Stimulated activated CD4-positive, alpha-beta T cell treated with anti-CD3 and anti-CD28 coated beads, Interleukin-1b, Interleukin-23, amount 100 ng/mL, for 24 hours (primary cell): ENCODE results near the gene JAKMIP1.

Experiments
- DNase-seq, 4 experiments: peaks; one replicate each; pipeline ENCODE4 v3.0.0-alpha.2; 2020; ENCODE audit warnings: low read depth in 4 of 4, low spot score in 1 of 4

JAKMIP1 gene

DNA sequence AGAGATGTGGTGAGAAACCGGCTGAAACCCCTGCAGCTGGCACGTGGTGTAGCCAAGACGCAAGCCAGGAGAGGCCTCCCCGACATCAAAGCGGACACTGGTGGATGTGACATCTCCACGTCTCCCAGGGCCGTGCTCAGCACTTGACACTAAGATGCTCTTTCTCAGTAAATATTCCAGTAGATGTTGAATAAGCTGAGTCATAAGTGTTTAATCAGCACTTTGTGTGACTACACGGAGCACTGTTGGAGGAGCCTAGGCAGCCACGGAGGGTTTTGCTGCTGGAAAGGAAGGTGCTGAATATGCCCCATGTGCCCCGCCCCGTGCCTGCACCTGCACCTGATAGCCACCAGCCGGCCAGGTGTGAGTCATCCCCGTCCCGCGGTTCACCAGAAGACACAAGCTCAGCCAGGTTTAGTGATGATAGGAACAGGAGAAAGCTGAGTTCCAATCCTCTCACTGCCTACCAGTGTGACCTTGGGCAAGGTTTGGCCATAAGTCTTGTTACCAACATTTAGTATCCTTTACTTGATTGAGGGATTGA lies 153.1 kb downstream of the JAKMIP1 start:
- no peak for DNase-seq

DNA sequence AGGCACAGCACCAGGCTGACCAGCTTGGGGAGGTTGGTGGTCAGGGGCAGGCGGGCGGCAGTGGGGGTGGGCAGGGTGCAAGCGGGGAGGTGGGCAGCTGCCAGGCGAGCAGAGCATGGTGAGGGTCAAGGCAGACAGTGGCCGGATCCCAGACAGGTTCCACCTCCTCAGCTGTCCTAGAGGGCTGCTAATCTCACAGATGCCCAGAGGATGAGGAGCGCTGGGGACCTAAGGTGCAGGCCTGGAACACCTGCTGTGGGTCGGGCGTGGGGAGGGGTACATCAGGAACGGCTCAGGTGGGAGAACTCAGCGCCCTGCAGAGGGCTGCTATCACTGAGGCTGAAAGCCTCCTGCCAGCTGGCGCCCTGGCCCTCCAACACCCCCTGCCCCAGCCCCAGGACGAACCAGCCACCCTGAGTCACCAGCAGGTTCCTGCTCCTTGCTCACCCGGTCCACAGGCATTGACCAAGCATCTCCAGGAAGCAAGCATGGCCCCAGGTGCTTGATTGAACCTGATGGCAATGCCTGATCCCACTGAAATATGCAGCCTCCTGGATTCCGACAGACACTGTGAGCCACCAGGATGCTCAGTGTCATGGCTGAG lies 153.7 kb downstream of the JAKMIP1 start:
- no peak for DNase-seq

DNA sequence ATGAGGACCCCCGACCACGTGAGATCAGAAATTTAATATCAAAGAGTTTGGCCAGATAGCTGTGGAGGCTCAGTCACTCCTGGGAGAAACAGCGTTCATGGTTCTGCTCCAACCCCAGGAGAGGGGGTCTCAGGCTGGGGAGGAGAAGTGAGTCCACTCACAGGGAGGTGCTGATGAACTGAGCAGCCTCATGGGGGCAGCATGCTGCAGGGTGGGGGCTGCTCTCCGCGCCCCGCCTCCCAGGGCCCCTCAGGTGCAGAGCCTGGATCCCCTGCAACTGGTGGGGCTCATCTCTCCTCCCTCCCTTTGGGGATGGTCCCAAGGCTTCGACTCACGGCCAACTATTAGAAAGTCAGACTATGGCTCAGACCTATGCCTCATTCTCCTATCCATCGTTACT lies 155.5 kb downstream of the JAKMIP1 start:
- no peak for DNase-seq

DNA sequence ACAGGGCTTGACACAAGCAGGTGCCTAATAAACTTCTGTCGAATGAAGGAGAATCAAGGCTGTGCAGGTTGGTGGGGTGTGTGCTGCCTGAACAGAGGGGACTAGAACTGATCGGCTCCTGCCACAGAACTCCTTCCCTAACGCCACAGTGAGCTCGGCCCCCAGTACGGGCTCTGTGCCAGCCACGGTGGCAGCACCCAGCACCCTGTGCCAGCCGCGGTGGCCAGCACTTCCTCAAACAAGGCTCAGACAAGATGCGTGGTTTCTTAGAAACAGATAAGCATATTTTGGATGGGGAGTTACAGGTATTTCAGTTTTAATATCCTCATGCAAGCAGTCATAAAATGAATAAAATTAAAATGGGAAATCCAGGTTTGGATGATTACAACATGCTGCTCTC lies 156.1 kb downstream of the JAKMIP1 start:
- no peak for DNase-seq

DNA sequence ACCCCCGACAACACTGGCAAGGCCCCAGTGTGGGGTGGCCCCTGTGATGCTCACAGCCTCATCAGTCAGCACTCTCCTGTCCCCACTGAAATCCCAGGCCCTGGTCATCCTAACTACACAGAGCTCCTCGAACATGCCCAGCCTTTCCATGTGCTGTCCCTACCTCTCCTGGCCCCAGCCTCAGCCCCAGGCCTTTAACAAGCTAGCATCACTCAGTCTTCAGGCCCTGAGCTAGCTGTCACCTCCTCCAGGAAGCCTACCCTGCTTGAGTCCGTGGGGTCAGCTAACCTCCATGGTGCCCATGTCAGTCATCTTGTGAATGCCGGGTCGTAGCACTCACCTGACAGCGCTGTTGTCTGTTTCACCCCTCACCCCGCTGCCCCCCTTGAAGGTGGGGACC lies 156.5 kb downstream of the JAKMIP1 start:
- DNase-seq, result no peak

DNA sequence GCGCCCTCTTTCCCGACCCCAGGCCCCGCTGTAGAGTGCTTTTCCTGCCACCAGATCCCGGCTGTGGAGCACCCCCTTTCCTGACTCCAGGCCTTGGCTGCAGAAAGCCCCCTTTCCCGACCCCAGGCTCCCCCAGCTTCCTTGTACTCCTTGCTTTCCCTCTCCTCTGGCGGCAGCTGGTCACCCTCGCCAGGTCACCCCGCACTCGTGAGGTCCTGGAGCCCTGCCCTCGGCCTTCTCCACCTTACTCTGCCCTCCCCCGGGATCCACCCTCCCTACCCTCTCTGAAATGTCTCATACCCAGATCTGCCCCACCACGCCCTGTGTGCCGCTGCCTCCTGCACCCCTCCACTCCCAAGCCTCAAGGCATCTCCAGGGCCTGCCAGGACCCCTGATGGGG lies 157.2 kb downstream of the JAKMIP1 start:
- DNase-seq, result no peak

DNA sequence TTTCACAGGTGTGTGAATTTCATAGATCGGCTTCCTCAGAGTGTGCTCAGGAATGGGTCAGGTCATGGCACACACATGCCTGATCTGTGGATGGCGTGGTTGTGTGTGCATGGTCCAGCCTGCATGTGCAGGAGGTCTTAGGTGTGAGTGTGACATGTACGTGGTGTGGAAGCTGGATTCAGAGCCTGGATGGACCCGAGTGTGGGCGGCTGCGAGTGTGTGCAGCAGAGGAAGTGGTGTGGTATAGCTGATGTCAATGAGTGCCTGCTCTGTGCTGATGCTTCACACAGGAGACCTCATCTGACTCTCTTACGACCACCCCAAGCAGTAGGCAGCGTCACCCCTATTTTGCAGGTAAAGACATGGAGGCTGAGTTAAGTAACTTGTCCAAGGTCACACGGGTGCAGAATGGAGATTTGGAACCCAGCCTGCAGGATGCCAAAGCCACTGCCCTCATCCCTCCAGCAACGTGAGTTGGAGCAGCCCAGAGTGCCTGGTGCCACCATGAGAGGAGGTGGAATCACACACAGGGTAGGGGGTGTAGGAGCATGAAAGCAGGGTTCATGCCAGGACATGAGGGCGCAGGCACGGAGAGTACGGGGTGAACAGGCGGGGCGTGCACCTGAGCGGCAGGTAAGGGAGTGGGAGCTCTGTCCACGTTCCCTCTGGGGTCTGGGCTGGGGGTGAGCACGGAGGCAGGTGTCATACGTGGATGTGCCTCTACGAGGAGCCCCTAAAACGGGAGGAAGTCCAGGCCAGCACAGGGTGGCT lies 157.9 kb downstream of the JAKMIP1 start:
- no peak for DNase-seq

DNA sequence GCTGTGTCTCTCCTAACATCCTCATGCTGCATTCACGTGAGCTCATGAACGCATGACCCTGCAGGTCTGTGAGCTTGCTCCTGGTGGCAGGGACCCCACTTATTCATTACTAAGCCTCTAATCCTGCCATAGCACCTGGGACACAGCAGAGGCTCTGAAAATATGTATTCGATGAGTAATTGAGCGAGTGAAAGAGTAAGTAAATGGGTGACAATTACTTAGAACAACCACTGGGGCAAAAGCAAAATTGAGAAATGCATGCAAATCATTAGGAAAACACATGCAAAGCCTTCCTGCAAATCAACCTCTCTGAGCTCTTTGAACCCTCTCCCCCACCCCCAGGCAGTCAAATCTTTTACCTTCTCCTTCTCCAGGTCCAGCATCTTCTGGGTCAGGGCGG lies 158.5 kb downstream of the JAKMIP1 start:
- DNase-seq, result no peak

DNA sequence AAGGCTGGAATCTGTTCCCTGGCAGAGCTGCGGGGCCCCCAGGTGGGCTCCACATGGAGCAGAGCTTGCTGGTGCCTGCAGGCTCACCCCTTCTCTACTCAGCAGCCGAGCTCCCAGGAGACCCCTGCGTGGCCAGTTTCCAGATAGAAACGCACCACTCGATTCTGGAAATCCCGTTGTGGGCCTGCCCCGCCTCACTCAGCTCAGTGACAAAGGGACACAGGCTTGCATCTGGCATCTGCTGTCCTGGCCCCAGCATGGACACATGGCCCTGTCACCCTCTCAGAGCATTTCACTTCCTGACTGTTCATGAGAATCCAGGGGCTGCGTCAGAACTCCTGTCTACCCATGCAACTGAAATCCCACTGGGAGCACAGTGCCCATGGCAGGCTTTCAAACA lies 161.6 kb downstream of the JAKMIP1 start:
- no peak for DNase-seq

DNA sequence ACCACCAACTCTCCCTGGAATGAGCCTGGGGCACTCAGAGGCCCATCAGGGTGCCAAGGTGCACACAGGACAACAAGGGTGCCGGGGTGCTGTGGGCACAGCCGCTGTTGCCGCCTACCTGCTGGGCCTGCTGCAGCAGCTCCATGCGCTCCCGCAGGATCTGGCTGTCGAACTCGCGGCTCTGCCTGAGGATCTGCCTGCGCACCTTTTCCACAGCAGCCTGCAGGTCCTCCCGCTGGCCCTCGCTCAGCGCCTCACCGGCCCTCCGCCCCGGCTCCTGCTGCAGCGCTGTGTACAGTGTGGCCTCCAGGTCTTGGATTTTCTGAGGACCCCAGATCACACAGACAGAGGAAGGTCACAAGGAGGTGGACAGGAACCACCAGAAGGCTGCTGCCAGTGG lies 164.6 kb downstream of the JAKMIP1 start:
- DNase-seq, result no peak

DNA sequence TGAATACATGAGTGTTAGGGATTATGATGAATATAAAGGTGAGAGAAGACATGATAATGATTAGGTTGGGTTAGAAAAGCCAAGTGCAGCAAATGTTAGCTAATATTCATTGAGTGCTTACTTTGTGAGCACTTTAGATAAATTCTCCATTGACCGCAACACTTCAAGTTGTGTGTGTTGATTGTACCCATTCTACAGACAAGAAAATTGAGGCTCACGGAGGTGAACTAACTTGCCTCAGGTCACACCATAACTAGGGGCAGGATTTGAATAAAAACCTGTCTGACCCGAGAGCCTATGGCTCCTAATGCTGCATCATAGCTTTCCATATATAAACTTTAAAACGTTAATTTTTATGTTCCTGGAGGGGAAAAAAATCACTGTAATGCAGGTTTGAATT lies 167.0 kb downstream of the JAKMIP1 start:
- no peak for DNase-seq

DNA sequence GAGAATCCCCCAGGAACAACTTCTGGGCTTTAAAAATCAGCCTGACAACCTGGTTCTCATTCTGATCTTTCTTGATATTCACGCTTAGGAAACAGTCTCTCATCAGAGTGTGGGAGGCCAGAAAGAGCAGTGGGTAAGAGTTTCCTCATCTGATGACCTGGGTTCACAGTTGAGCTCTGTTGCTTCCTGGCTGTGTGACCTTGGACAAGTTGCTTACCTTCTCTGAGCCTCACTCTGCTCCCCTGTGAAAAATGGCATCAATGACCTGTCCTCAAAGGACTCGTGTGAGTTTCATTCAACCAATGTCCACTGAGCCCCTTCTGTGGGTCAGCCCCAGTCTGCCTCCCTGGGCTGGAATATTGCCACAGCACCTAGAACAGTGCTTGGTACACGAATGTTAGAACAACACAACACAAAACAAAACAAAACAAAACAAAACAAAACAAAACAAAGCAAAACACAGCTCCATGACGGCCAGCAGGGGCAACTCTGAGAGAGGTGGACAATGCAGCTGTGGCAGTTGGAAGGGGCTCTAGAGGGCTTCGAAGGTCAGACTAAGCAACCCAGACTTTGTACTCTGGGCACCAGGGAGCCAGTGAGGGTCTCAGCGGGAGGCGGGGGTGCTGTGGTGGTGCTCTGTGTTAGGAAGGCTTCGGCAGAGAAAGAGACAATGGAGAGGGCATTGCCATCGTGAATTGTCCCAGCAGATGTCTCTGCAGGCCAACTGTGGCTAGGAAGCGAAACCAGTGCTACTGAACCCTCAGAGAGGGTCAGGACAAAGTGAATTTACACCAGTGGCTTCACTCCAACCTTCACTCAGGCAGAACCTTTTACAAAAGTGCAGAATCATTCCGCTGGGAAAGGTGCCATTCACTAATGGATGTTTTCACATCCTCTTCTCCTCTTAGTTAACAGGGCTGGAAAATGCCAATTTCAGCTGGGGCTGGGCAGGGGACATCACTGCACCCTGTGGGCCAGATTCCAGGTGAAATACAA lies 167.8 kb downstream of the JAKMIP1 start:
- no peak for DNase-seq

DNA sequence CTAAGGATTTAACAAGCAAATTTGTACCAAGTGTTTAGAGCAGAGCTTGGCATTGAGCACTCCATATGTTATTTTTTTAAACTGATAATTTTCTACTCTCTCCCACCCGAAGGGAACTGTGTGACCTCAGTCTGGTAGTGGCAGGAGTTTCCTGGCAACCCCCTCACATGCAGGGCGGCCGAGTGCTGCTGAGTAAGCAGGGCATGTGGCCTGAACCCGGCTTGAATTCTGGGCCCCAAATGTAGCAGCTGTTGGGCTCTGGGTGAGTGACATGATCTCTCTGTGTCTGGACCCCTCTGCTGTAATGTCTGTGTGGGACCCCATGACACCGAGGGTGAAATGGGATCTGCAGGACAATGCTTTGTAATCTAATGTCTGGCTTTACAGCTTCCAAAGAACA lies 168.5 kb downstream of the JAKMIP1 start:
- DNase-seq, result no peak

DNA sequence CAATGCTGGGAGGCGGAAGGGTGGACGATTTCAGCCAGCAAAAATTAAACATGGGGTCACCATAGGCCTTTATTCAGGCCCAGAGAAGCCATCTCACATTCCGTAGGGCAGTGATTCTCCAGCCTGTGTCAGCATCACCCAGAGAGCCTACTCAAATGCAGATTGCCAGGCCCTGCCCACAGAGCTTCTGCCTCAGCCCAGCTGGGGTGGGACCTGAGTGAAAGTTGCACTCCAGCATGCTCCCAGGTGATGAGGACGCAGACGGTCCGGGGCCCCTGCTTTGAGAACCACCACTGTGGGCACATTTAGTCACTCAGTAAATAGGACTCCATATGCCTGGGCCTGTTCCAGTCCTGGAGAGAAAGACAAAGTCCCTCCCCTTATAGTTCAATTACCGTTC lies 169.7 kb downstream of the JAKMIP1 start:
- DNase-seq, result no peak

DNA sequence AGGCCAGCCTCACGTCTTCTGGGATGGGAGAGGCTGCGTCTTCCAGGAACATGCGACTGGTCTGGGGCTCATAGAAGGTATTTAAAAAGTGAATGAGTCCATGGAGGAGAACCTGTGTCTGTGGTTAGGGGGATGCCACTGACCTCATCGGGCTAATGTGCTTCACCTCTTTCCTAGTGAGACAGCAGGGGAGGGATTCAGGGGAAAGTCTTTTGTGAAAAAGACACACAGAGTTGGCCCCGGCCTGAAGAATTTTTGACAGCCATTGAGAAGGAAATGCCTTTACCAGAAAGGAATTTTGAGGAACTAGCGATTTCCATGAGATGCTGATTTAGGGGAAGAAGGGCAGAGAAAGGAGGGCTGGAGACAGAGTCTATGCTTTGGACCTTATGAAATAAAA lies 171.1 kb downstream of the JAKMIP1 start:
- no peak for DNase-seq

DNA sequence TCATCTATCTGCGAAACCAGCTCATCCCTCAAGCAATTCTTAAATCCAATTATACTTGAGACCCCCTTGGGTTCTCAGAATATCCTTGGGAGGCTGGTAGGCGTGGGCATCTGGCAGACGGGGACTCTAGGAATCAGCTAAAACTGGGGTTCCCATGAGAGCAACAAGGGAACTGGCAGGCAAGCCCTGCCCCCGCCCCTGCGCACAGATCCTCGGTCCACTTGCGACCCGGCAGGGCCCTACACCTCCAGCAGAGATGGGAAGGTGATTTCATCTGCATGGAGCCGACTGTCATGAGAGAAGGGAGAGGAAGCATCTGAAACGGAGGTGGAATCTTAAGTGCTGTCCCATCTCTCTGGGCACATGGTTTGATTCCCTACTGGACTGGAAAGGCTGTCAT lies 172.2 kb downstream of the JAKMIP1 start:
- no peak for DNase-seq

DNA sequence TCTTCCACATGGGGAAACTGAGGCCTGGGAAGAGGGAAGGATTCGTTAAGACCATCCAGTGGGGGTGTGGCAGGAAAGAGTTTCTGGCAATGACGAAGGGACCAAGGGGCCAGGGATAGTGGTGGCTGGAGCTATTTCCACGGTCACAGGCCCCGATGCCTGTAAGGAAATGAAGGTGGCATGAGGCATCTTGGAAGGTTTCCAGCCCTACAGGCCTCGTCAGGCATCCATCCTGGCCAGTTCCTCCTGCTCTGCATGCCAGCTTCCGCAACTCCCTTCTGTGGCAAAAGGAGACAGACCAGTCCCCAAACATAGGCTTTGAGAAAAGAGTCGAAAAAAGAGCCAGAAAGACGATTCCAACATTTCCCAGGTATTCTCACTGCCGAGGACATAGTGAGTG lies 173.0 kb downstream of the JAKMIP1 start:
- DNase-seq, result no peak

DNA sequence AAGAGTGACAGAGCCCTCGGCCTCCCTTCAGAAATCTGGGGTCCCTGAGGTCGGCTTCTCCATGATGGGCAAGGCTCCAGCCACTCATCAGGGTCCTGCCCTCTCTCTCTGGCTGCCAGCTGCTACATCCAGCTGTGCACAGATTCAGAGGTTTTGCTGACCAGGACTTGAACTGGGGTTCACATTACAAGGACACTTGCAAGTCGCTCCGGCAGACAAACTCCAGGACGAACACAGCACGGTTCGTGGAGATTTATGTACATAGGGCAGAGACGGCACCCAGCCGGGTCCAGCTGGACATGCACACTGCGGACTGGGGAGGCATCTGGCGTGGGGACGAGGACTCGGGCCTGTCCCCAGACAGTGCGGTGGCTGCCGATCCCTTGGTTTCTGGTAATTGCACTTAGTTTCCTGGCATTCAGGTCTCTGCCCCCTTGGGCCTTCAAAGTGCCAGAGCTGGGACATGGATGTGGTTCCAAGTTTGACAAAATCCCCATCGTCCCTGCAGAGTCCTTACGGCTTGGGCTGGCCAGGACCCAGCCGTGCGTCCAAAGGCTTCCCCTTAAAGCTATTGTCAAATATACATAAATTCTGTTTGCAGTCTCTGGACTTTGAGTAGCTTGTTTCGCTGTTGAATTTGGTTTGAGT lies 175.9 kb downstream of the JAKMIP1 start:
- DNase-seq, result no peak

DNA sequence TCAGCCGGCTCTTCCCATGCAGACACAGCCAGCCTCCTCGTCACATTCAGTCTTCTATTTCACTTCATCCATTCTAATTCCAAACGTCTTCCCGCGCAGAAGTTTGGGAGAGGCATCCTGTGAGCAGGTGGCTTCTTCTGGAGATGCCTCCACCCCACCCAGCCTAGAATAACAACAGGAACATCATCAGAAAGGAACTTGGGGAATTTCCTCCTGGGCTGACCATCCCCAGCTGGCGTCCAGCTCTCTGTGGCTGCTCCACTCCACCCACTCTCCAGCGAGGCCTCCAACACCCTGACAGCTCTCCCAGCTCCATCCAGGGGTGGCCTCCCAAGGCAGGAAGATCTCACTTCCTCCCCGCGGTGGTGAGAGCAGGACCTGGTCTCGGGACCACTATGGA lies 176.6 kb downstream of the JAKMIP1 start:
- no peak for DNase-seq

DNA sequence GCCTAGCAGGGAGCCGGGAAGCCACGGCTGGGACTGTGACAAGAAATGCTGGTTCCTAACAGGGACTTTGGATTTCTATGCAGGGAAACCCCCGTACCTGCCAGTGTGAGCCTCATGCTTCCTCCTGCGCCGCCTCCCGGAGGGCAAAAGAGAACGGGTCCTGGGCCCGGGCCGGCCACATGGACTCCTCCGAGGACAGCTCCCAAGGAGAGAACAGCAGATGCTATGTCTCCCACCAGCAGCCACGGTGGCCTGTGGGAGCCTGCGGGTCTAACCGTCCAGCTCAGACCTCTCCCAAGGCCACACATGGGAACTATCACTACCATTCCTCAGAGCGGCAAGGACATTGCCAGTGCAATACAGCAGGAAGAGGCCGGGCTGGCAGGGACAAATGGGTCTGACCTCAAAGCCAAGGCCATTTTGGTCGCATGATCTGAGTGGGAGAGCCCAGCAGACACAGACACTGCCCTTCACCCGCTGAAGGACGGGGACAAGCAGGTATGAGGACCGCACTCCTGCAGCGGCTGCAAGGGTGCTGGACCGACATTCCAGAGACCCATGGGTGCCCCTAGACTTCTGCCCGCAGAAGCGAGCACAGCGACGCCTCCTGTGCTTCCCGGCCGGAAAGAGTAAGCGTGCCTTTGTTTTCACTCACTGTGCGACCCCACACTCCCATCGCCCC lies 177.6 kb downstream of the JAKMIP1 start:
- no peak for DNase-seq
